Measurements from ENCODE around the gene MTX2.

Gene MTX2

GRCh38 chr2:176383836-176384442, 114.7 kb downstream of the MTX2 start:
- no peak for DNase-seq

GRCh38 chr2:176385219-176385759, 116.0 kb downstream of the MTX2 start:
- no peak for DNase-seq

GRCh38 chr2:176385838-176386237, 116.6 kb downstream of the MTX2 start:
- DNase-seq, result no peak
